ENCODE measurements around the gene RRP1. TPM values are rescaled to one million over a fixed set of nuclear protein-coding genes. Genes with fewer than 3 reads are reported as not detected.

Gene RRP1
- total RNA-seq, 1 experiment from 2014 or later = 24.9 TPM

GRCh38 chr21:43758111-43758641 is 31.2 kb upstream of the RRP1 start:
- DNase-seq (ENCODE audit: extremely low read depth, low read depth) = no peak

- DNase-seq (ENCODE audit: extremely low read depth, low read depth) = no peak
Measured at GRCh38 chr21:43758811-43759210, 30.6 kb upstream of the RRP1 start.

- no peak for DNase-seq (ENCODE audit: extremely low read depth, low read depth)
Measured at GRCh38 chr21:43759651-43760050, 29.7 kb upstream of the RRP1 start.

GRCh38 chr21:43760391-43760958 is 28.9 kb upstream of the RRP1 start:
- no peak for DNase-seq (ENCODE audit: extremely low read depth, low read depth)

GRCh38 chr21:43761886-43762285 is 27.5 kb upstream of the RRP1 start:
- DNase-seq (ENCODE audit: extremely low read depth, low read depth) = no peak

- no peak for DNase-seq (ENCODE audit: extremely low read depth, low read depth)
Measured at GRCh38 chr21:43762303-43763128, 26.9 kb upstream of the RRP1 start.

- DNase-seq (ENCODE audit: extremely low read depth, low read depth) = no peak
Measured at GRCh38 chr21:43763901-43764523, 25.4 kb upstream of the RRP1 start.

GRCh38 chr21:43764576-43765495 is 24.5 kb upstream of the RRP1 start:
- no peak for DNase-seq (ENCODE audit: extremely low read depth, low read depth)

GRCh38 chr21:43766734-43767497 is 22.5 kb upstream of the RRP1 start:
- DNase-seq (ENCODE audit: extremely low read depth, low read depth) = peak; percentile 88

- DNase-seq (ENCODE audit: extremely low read depth, low read depth) = no peak
Measured at GRCh38 chr21:43767498-43767983, 21.8 kb upstream of the RRP1 start.

GRCh38 chr21:43767984-43768867 is 21.2 kb upstream of the RRP1 start:
- DNase-seq (ENCODE audit: extremely low read depth, low read depth) = peak; percentile 82

- no peak for DNase-seq (ENCODE audit: extremely low read depth, low read depth)
Measured at GRCh38 chr21:43768868-43769167, 20.6 kb upstream of the RRP1 start.

- DNase-seq (ENCODE audit: extremely low read depth, low read depth) = no peak
Measured at GRCh38 chr21:43769325-43769958, 19.9 kb upstream of the RRP1 start.

GRCh38 chr21:43770066-43770655 is 19.2 kb upstream of the RRP1 start:
- no peak for DNase-seq (ENCODE audit: extremely low read depth, low read depth)

- no peak for DNase-seq (ENCODE audit: extremely low read depth, low read depth)
Measured at GRCh38 chr21:43771199-43771675, 18.1 kb upstream of the RRP1 start.

- DNase-seq (ENCODE audit: extremely low read depth, low read depth) = no peak
Measured at GRCh38 chr21:43771698-43772424, 17.5 kb upstream of the RRP1 start.

- no peak for DNase-seq (ENCODE audit: extremely low read depth, low read depth)
Measured at GRCh38 chr21:43772425-43772821, 17.0 kb upstream of the RRP1 start.

All from NCI-H460 (cell line).